ENCODE measurements around the gene GMDS. TPM values are rescaled to one million over a fixed set of nuclear protein-coding genes. Genes with fewer than 3 reads are reported as not detected.

GMDS gene
- total RNA-seq, 1 experiment from 2014 or later = 27.6 TPM

- no peaks in the 10 kb centered on the region for H3K9me3 Mint-ChIP-seq
- Histone ChIP-seq H4K8ac (replicated peaks; ENCODE audit: insufficient read length, low read depth, low read length) (no peak overlapping the region), H3K56ac (ENCODE audit: insufficient read length, low read depth, low read length) (no peak overlapping the region), H3K4ac (ENCODE audit: low read depth, low read length) (no peak overlapping the region), H4K5ac (ENCODE audit: insufficient read length, low read depth, low read length) (no peak overlapping the region), H3K9me3 (ENCODE audit: control insufficient read depth, low read depth, low read length) (no peaks in the 10 kb centered on the region), H3K27ac (ENCODE audit: insufficient read length, low read depth, low read length) (no peak overlapping the region), H3K18ac (ENCODE audit: insufficient read length, low read depth, low read length) (no peak overlapping the region), H2AK5ac (ENCODE audit: insufficient read length, low read length) (no peak overlapping the region), H2AFZ (ENCODE audit: low read length) (no peak overlapping the region), H3T11ph (ENCODE audit: low read length) (no peak overlapping the region), H2BK5ac (ENCODE audit: insufficient read length, low read length) (no peak overlapping the region), H2BK12ac (ENCODE audit: insufficient read length, low read depth, low read length) (no peak overlapping the region), H3K9ac (ENCODE audit: extremely low read depth, insufficient read length, low read length) (no peak overlapping the region), H4K91ac (ENCODE audit: insufficient read length, low read depth, low read length) (no peak overlapping the region), H3K27me3 (ENCODE audit: insufficient read depth, low read length) (no peaks in the 10 kb centered on the region; the same call in 1 of the 2 replicates), H4K20me1 (ENCODE audit: control insufficient read depth, insufficient read depth, insufficient read length) (no peaks in the 10 kb centered on the region), H2BK15ac (ENCODE audit: low read depth, low read length) (no peak overlapping the region), H3K23ac (ENCODE audit: insufficient read length, low read depth, low read length) (no peak overlapping the region), H3K4me1 (ENCODE audit: insufficient read depth, low read length) (no peaks in the 10 kb centered on the region; the same call in 1 of the 2 replicates), H2BK120ac (ENCODE audit: low read depth, low read length, poor library complexity, severe bottlenecking) (no peak overlapping the region), H3K79me2 (ENCODE audit: insufficient read depth, low read length) (no peaks in the 10 kb centered on the region), H3K4me2 (ENCODE audit: insufficient read depth, insufficient read length, low read length) (no peak overlapping the region), H3K79me1 (ENCODE audit: insufficient read depth, low read depth, low read length, poor library complexity, severe bottlenecking) (no peaks in the 10 kb centered on the region), H2BK20ac (ENCODE audit: low read depth, low read length, poor library complexity, severe bottlenecking) (no peak overlapping the region), H3K23me2 (ENCODE audit: insufficient read length, low read depth, low read length, poor library complexity, severe bottlenecking) (no peaks in the 10 kb centered on the region), H3K14ac (ENCODE audit: insufficient read depth, low read length) (no peak overlapping the region)
- H3K36me3 Mint-ChIP-seq (ENCODE audit: insufficient read depth in 1 of 3, low read depth in 3 of 3) = no peaks in the 10 kb centered on the region
- H3K4me1 Mint-ChIP-seq = peaks cover 12 to 19% of the 10 kb centered on the region in 2 experiments
- no CpG with 5 or more reads among the region's 2 CpGs for WGBS (ENCODE audit: extremely low coverage, insufficient read length, low lambda C conversion rate)
- no peak overlapping the region for H3K27ac Mint-ChIP-seq
- DNase-seq = no peak
- H3K4me3 Mint-ChIP-seq = no peak overlapping the region
- no peaks in the 10 kb centered on the region for H3K27me3 Mint-ChIP-seq (ENCODE audit: low read depth)
- TF ChIP-seq CTCF (conservative IDR thresholded peaks at IDR 0.05) = no peak
Observed at GRCh38 chr6:1810880-1811279, 434.5 kb downstream of the GMDS start.
